KMS-11 (cell line): ENCODE measurements around the gene FCRL6.

Experiments
- H2AFZ ChIP-seq: fragments of 200-600 bp; sonication (generic); 2 replicates; pipeline ENCODE4 v1.6.1; 2016; ENCODE audit warnings: antibody characterized with exemption, mixed run types, low read depth
- H3K27ac ChIP-seq: fragments of 200-600 bp; sonication (generic); 2 replicates; pipeline ENCODE4 v1.6.1; 2016; ENCODE audit warnings: mild to moderate bottlenecking, mixed run types
- H3K27me3 ChIP-seq: fragments of 200-600 bp; sonication (generic); 2 replicates; pipeline ENCODE4 v1.6.1; 2017; ENCODE audit warnings: mild to moderate bottlenecking, low read depth, mixed run types, moderate library complexity; ENCODE audit not compliant: insufficient read depth
- H3K36me3 ChIP-seq: fragments of 200-600 bp; sonication (generic); 2 replicates; pipeline ENCODE4 v1.6.1; 2017; ENCODE audit warnings: mild to moderate bottlenecking, mixed run types; ENCODE audit not compliant: insufficient read depth
- H3K4me1 ChIP-seq: fragments of 200-600 bp; sonication (generic); 2 replicates; pipeline ENCODE4 v1.6.1; 2016; ENCODE audit warnings: mild to moderate bottlenecking, low read depth, mixed run types; ENCODE audit not compliant: poor library complexity, severe bottlenecking
- H3K4me2 ChIP-seq: fragments of 200-600 bp; sonication (generic); 2 replicates; pipeline ENCODE4 v1.7.0; 2016; ENCODE audit warnings: mild to moderate bottlenecking, mixed run types
- H3K4me3 ChIP-seq: fragments of 200-600 bp; sonication (generic); IDR thresholded peaks from 2 replicates; pipeline ENCODE4 v1.6.1; 2017; ENCODE audit warnings: low read depth, low read length, mixed read lengths; ENCODE audit not compliant: insufficient read depth
- H3K79me2 ChIP-seq: fragments of 200-600 bp; sonication (generic); 2 replicates; pipeline ENCODE4 v1.6.1; 2016; ENCODE audit warnings: low read depth, mixed run types; ENCODE audit not compliant: insufficient read depth
- H3K9ac ChIP-seq: fragments of 200-600 bp; sonication (generic); 2 replicates; pipeline ENCODE4 v1.6.1; 2016; ENCODE audit warnings: mild to moderate bottlenecking, mixed run types
- H4K20me1 ChIP-seq: fragments of 200-600 bp; sonication (generic); 2 replicates; pipeline ENCODE4 v1.6.1; 2016; ENCODE audit warnings: mild to moderate bottlenecking, mixed run types; ENCODE audit not compliant: insufficient read depth
- TF ChIP-seq, protein P1 (sequence below): fragments of 200-600 bp; sonication (generic); conservative IDR thresholded peaks from 2 replicates; pipeline ENCODE4 v1.6.1; 2017; ENCODE audit warnings: low read depth, mild to moderate bottlenecking, antibody characterized with exemption, low read length, moderate library complexity, mixed read lengths

Gene FCRL6

DNA sequence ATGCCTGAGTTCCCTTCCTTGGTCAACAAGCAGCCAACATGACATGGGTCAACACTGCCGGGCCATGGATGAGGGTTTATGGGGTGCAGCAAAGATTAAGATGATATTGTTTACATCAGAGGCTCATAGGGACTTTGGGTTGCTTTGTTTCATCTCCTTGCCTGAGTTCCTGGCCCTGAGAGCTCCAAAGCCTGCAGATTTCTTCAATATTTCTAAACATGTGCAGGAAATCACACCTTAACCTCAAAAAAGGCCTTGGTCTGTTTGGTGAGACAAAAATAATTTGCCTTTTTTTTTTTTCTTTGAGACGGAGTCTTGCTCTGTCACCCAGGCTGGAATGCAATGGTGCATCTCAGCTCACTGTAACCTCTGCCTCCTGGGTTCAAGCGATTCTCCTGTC lies 25.4 kb downstream of the FCRL6 start:
- Histone ChIP-seq H3K4me1 (peaks cover 4% of the 10 kb centered on the region), H3K9ac (no peak overlapping the region), H3K4me2 (no peak overlapping the region), H2AFZ (no peak overlapping the region), H3K27ac (no peak overlapping the region), H3K27me3 (no peaks in the 10 kb centered on the region), H3K4me3 (no peak overlapping the region), H3K79me2 (no peaks in the 10 kb centered on the region), H4K20me1 (no peaks in the 10 kb centered on the region), H3K36me3 (no peaks in the 10 kb centered on the region)
- TF ChIP-seq, protein P1, sequence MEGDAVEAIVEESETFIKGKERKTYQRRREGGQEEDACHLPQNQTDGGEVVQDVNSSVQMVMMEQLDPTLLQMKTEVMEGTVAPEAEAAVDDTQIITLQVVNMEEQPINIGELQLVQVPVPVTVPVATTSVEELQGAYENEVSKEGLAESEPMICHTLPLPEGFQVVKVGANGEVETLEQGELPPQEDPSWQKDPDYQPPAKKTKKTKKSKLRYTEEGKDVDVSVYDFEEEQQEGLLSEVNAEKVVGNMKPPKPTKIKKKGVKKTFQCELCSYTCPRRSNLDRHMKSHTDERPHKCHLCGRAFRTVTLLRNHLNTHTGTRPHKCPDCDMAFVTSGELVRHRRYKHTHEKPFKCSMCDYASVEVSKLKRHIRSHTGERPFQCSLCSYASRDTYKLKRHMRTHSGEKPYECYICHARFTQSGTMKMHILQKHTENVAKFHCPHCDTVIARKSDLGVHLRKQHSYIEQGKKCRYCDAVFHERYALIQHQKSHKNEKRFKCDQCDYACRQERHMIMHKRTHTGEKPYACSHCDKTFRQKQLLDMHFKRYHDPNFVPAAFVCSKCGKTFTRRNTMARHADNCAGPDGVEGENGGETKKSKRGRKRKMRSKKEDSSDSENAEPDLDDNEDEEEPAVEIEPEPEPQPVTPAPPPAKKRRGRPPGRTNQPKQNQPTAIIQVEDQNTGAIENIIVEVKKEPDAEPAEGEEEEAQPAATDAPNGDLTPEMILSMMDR: no peak

DNA sequence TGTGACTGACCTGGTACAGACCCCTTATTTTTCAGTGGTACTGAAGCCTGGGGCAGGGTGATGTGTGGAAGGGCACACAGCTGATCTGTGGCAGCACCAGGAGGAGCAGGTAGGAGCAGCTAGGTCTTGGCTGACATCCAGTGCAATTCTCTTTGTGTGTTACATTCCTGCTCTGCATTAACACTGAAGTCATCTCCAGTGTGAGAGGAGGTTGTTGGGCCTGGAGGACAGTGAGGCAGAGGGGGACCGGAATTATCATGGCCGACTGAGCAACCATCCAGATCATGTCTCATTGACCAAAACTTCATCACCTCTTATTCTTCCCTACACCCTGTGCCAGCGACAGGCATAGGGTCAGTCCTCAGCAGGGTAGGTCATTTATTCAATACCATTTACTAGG lies 26.0 kb downstream of the FCRL6 start:
- no peak overlapping the region for H3K4me2 ChIP-seq
- H4K20me1 ChIP-seq: no peaks in the 10 kb centered on the region
- no peak overlapping the region for H2AFZ ChIP-seq
- peaks cover 4% of the 10 kb centered on the region for H3K4me1 ChIP-seq
- no peaks in the 10 kb centered on the region for H3K79me2 ChIP-seq
- H3K27ac ChIP-seq: no peak overlapping the region
- no peak overlapping the region for H3K4me3 ChIP-seq
- no peaks in the 10 kb centered on the region for H3K36me3 ChIP-seq
- no peaks in the 10 kb centered on the region for H3K27me3 ChIP-seq
- TF ChIP-seq, protein P1: no peak
- no peak overlapping the region for H3K9ac ChIP-seq

DNA sequence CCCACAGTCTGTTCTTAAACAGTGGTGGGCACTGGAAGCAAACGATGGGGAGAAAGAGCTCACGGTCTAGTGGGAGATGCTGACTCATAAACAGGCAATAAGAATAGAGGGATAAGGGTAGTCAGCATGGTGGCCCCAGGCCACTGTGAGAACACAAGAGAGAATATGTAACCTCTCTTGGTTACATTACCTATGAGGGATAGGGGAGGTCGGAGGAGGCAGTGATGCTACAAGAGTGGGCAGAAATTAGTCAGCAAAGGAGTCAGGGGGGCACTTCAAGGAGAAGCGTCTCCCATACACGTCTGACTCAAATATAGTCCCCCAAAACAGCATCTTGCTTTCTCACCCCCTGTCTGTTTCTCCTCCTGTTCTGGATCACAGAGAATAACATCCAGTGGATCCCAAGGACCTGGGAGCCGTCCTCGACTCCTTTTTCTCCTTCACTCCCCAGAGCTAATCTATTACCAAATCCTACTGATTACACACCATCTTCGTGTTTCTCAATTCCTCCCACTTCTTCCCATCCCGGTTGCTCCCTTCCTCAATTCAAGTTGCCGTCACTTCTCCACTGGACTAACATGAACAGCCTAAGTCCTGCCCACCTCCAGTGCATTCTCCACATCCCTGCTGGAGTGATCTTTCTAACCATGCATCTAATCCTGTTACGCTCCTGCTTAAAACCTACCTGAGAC lies 26.6 kb downstream of the FCRL6 start:
- Histone ChIP-seq H3K4me3 (no peak overlapping the region), H3K27me3 (no peaks in the 10 kb centered on the region)
- TF ChIP-seq, protein P1: no peak

DNA sequence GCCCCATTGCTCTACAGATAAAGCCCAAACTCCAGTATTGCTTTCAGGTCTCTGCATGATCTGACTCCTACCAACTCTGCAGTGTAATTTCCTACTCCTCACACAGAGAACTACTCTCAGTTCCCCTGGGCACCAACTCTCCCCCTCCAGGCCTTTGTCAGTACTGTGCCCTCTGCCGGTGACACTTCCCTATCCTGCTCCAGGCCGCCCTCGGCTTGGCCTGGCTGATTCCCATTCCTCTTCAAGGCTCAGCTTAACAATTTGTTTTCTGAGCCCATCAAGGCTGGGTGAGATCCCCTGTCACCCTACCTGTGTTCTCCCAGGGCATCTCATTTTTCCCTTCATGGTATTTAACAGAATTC lies 27.1 kb downstream of the FCRL6 start:
- TF ChIP-seq, protein P1: no peak
- Histone ChIP-seq H3K4me2 (no peak overlapping the region), H3K4me1 (peaks cover 4% of the 10 kb centered on the region), H3K27ac (no peak overlapping the region), H3K27me3 (no peaks in the 10 kb centered on the region), H4K20me1 (no peaks in the 10 kb centered on the region), H3K9ac (no peak overlapping the region), H2AFZ (no peak overlapping the region), H3K36me3 (no peaks in the 10 kb centered on the region), H3K4me3 (no peak overlapping the region), H3K79me2 (no peaks in the 10 kb centered on the region)

More for the DNA sequence above, 26.6 kb downstream of the FCRL6 start:
- Histone ChIP-seq H3K4me1 (peaks cover 4% of the 10 kb centered on the region), H3K27ac (no peak overlapping the region), H3K36me3 (no peaks in the 10 kb centered on the region), H3K79me2 (no peaks in the 10 kb centered on the region), H3K9ac (no peak overlapping the region), H2AFZ (no peak overlapping the region), H3K4me2 (no peak overlapping the region), H4K20me1 (no peaks in the 10 kb centered on the region)
